ENCODE measurements around the gene ATPAF2. TPM values are rescaled to one million over a fixed set of nuclear protein-coding genes. Genes with fewer than 3 reads are reported as not detected.

Gene ATPAF2
- total RNA-seq, 4 donors from 2014 or later = 7.9 to 166 (median 20.6) TPM

DNA sequence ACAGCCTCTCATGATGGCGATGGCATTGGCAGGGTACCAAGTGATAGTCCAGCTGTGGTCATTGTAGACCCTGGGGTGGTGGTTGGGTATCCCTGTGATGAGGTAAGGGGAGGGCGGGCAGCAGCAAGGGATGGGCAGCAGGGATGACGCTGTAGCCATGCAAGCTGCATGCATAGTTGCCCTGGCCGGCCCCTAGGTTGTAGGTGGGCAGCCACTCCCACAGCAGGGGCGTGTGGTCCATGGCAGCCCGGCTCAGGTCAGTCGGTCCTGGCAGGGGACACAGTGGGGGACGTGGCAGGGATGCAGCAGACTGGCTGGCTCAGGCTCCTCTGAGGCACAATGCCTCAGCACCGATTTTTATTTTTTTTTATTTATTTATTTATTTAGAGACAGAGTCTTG, 57.6 kb downstream of the ATPAF2 start:
- H3K27me3 ChIP-seq = no peaks in the 10 kb centered on the region
- intact Hi-C loops (cut with DNase I; ENCODE audit: low total_unique reads) = no loop called here
- H3K4me1 ChIP-seq = no peaks in the 10 kb centered on the region
- H3K9me3 ChIP-seq = no peaks in the 10 kb centered on the region
- no peak for TF ChIP-seq POLR2A (IDR thresholded peaks at IDR 0.05)
- TF ChIP-seq, protein P1, sequence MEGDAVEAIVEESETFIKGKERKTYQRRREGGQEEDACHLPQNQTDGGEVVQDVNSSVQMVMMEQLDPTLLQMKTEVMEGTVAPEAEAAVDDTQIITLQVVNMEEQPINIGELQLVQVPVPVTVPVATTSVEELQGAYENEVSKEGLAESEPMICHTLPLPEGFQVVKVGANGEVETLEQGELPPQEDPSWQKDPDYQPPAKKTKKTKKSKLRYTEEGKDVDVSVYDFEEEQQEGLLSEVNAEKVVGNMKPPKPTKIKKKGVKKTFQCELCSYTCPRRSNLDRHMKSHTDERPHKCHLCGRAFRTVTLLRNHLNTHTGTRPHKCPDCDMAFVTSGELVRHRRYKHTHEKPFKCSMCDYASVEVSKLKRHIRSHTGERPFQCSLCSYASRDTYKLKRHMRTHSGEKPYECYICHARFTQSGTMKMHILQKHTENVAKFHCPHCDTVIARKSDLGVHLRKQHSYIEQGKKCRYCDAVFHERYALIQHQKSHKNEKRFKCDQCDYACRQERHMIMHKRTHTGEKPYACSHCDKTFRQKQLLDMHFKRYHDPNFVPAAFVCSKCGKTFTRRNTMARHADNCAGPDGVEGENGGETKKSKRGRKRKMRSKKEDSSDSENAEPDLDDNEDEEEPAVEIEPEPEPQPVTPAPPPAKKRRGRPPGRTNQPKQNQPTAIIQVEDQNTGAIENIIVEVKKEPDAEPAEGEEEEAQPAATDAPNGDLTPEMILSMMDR (IDR thresholded peaks at IDR 0.05) = no peak
- DNase-seq = no peak
- H3K36me3 ChIP-seq = no peaks in the 10 kb centered on the region
- no peak overlapping the region for H3K4me3 ChIP-seq
- H3K27ac ChIP-seq = no peak overlapping the region

DNA sequence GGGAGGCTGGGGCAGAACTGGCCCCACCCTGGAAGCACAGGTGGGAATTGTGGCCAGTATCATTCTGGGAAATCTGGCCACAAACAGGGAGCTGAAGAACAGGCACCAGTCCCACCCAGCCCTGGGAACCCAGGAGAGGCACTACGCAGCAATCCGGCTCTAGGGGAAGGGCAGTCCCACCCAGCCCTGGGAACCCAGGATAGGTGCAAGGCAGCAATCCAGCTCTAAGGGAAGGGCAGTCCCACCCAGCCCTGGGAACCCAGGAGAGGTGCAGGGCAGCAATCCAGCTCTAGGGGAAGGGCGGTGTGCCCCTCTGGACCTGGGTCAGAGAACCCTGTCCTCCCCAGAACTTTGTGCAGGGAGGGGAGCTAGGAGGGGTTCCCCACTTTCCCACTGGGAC, 59.2 kb downstream of the ATPAF2 start:
- Histone ChIP-seq H3K27me3 (no peaks in the 10 kb centered on the region), H3K27ac (no peak overlapping the region), H3K9me3 (no peaks in the 10 kb centered on the region), H3K4me1 (no peaks in the 10 kb centered on the region), H3K4me3 (no peak overlapping the region), H3K36me3 (no peaks in the 10 kb centered on the region)
- TF ChIP-seq, protein P1 (IDR thresholded peaks at IDR 0.05) = no peak
- intact Hi-C loops (cut with DNase I; ENCODE audit: low total_unique reads) = no loop called here
- no peak for DNase-seq

DNA sequence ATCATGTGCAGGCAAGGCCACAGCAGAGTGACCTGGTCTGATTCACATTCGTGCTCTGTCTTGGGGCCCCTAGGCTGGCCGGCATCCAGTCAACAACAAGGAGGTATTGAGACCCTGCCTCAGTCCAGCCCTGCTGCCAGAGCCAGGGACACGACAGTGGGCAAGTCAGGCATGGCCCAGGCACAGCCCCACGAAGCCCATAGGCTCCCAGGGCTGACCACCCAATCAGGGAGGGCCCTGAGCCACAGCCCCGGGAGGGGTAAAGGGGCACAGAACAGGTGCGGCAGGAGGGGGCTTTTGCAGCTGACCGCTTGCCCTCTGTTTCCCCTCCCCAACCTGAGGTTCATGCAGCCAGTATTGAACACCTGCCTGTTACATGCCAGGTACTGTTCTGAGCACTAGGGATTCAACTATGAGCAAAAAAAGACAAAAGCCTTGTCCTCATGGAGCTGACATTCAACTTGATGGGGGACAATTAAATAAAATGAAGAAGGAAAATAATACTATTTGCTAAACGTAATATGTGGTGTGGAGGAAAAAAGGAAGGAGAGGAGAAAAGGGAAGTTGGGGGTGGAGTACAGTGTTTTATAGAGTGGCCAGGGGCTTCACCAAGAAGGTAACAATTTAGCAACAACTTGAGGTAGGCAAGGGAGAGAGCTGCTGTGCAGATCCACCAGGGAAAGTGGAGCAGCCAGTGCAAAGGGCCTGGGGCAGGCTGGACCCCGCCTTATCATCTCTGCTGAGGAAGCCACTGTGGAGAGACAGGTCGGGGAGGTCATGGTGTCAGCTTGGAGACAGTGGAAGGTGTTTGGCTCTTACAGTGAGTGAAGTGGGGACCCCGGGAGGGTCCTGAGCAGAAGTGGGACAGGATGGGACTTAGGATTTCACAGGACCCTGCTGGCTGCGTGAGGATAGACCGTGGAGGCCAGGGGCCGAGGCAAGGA, 60.2 kb downstream of the ATPAF2 start:
- no peak for DNase-seq
- intact Hi-C loops (cut with DNase I; ENCODE audit: low total_unique reads) = no loop called here

DNA sequence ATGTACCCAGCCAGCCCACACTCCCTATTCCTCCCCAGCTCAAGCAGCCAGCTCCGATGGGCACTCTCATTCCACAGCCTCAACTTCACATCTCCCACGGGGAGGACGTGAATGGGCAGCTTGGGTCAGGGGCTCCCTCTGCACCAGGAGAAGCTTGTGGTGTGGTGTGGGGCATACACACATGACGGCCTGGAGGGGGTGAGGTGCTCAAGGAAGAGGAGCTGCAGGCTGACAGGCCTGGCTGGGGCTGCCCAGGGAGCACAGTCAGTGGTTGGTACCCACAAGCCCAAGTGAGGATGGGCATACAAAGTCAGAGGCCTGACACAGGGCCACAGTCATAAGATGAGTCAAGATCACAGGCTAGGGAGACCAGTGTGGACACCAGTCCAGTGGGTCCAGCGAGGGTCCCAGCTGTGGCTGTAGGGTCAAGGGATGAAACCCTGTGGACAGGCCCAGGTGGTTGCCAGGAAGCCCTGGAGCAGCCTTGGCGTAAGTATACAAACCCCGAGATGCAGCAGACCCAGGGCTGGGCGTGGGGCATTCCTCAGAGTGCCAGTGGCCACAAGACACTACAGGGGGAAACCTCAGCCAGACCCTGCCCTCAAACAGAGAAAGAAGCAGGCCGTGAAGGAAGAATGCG, 61.9 kb downstream of the ATPAF2 start:
- no peaks in the 10 kb centered on the region for H3K4me1 ChIP-seq
- intact Hi-C loops (cut with DNase I; ENCODE audit: low total_unique reads) = no loop called here
- H3K36me3 ChIP-seq = no peaks in the 10 kb centered on the region
- TF ChIP-seq POLR2A (IDR thresholded peaks at IDR 0.05) = no peak
- TF ChIP-seq, protein P1 (IDR thresholded peaks at IDR 0.05) = no peak
- no peak for DNase-seq
- H3K27ac ChIP-seq = no peak overlapping the region
- no peak overlapping the region for H3K4me3 ChIP-seq
- H3K27me3 ChIP-seq = no peaks in the 10 kb centered on the region
- no peaks in the 10 kb centered on the region for H3K9me3 ChIP-seq

More for the DNA sequence above, 60.2 kb downstream of the ATPAF2 start:
- Histone ChIP-seq H3K4me1 (no peaks in the 10 kb centered on the region), H3K4me3 (no peak overlapping the region), H3K27ac (no peak overlapping the region), H3K9me3 (no peaks in the 10 kb centered on the region), H3K36me3 (no peaks in the 10 kb centered on the region), H3K27me3 (no peaks in the 10 kb centered on the region)
- TF ChIP-seq, protein P1 (IDR thresholded peaks at IDR 0.05) = no peak
- no peak for TF ChIP-seq POLR2A (IDR thresholded peaks at IDR 0.05)

DNA sequence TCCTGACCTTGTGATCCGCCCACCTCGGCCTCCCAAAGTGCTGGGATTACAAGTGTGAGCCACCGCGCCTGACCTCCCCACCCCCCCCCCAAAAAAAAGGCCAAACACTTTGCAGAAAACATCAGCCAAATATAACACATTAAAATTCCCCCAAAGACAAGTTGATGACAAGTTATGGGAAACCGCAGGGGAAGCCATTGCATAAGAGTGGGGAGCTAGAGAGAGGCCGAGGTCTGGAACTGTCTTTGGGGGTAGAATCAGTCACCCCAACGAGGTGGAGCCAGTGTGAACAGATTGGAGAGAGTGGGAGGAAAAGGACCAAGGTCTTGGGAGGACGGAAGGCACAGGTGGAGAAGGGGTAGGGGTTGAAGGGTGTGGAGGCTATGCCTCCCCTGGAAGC, 63.5 kb downstream of the ATPAF2 start:
- Histone ChIP-seq H3K4me1 (peaks cover 0 to 6% of the 10 kb centered on the region in 2 donors), H3K9me3 (no peaks in the 10 kb centered on the region), H3K27ac (no peak overlapping the region), H3K4me3 (no peak overlapping the region), H3K36me3 (no peaks in the 10 kb centered on the region), H3K27me3 (no peaks in the 10 kb centered on the region)
- no peak for DNase-seq
- intact Hi-C loops (cut with DNase I; ENCODE audit: low total_unique reads) = no loop called here
- TF ChIP-seq, protein P1 (IDR thresholded peaks at IDR 0.05) = no peak
- no peak for TF ChIP-seq POLR2A (IDR thresholded peaks at IDR 0.05)
